SU-DHL-6 (cell line): ENCODE data around the gene BABAM1.

Source experiments
- H2AFZ ChIP-seq: fragments of 200-600 bp; sonication (generic); 2 replicates; pipeline ENCODE4 v1.6.1; 2014; ENCODE audit warnings: low read depth, mild to moderate bottlenecking, moderate library complexity, mixed read lengths, antibody characterized with exemption, low read length; ENCODE audit not compliant: severe bottlenecking
- H3F3A ChIP-seq: fragments of 200-600 bp; shearing (Covaris generic); 2 replicates; pipeline ENCODE4 v1.6.0; 2016; ENCODE audit warnings: antibody characterized with exemption, mild to moderate bottlenecking; ENCODE audit not compliant: insufficient read depth
- H3K27ac ChIP-seq: fragments of 200-600 bp; sonication (generic); 2 replicates; pipeline ENCODE4 v1.5.1; 2016; ENCODE audit warnings: low read depth, mild to moderate bottlenecking, low read length, moderate library complexity, mixed read lengths
- H3K27me3 ChIP-seq: fragments of 200-600 bp; sonication (generic), shearing (Covaris generic); 2 replicates; pipeline ENCODE4 v1.6.0; 2014; ENCODE audit warnings: mild to moderate bottlenecking, low read length
- H3K36me3 ChIP-seq: fragments of 200-600 bp; sonication (generic); 2 replicates; pipeline ENCODE4 v1.6.1; 2014; ENCODE audit warnings: mild to moderate bottlenecking, low read length, mixed read lengths
- H3K4me2 ChIP-seq: fragments of 300-600, 200-600 bp; shearing (Covaris generic), sonication (generic); 2 replicates; pipeline ENCODE4 v1.6.0; 2014; ENCODE audit warnings: low read length, low read depth, mild to moderate bottlenecking; ENCODE audit not compliant: poor library complexity, severe bottlenecking
- H3K4me3 ChIP-seq: fragments of 200-600 bp; sonication (generic); 2 replicates; pipeline ENCODE4 v1.5.1; 2014; ENCODE audit warnings: antibody characterized with exemption, low read length, mild to moderate bottlenecking, mixed read lengths; ENCODE audit not compliant: insufficient read depth, poor library complexity, severe bottlenecking
- H3K79me2 ChIP-seq: fragments of 200-600 bp; sonication (generic); 2 replicates; pipeline ENCODE4 v1.6.1; 2014; ENCODE audit warnings: mild to moderate bottlenecking, low read length, moderate library complexity; ENCODE audit not compliant: insufficient read depth
- H3K9ac ChIP-seq: fragments of 200-600 bp; sonication (generic); 2 replicates; pipeline ENCODE4 v1.7.0; 2014; ENCODE audit warnings: mild to moderate bottlenecking, low read length
- H3K9me2 ChIP-seq: fragments of 200-600 bp; sonication (generic); replicated peaks from 2 replicates; pipeline ENCODE4 v1.6.1; 2014; ENCODE audit warnings: low read length; ENCODE audit not compliant: insufficient read depth
- H3K9me3 ChIP-seq: fragments of 200-600 bp; sonication (generic); 2 replicates; pipeline ENCODE4 v1.6.1; 2014; ENCODE audit warnings: low read length, mixed read lengths; ENCODE audit not compliant: insufficient read depth
- H4K20me1 ChIP-seq: fragments of 200-600 bp; sonication (generic); 2 replicates; pipeline ENCODE4 v1.6.1; 2014; ENCODE audit warnings: low read depth, mild to moderate bottlenecking, antibody characterized with exemption, low read length, moderate library complexity, mixed read lengths
- CTCF ChIP-seq: fragments of 200-600 bp; sonication (generic); IDR thresholded peaks from one replicate; pipeline ENCODE4 v1.5.1; 2017; ENCODE audit warnings: antibody characterized with exemption, mild to moderate bottlenecking, low read length, moderate library complexity; ENCODE audit not compliant: insufficient read depth, poor library complexity, severe bottlenecking
- EZH2phosphoT487 ChIP-seq: fragments of 200-600 bp; sonication (generic), shearing (Covaris generic); conservative IDR thresholded peaks from 2 replicates; pipeline ENCODE4 v1.6.1; 2018; ENCODE audit warnings: mild to moderate bottlenecking, antibody characterized with exemption, low read length, moderate library complexity, mixed read lengths

BABAM1 gene

DNA sequence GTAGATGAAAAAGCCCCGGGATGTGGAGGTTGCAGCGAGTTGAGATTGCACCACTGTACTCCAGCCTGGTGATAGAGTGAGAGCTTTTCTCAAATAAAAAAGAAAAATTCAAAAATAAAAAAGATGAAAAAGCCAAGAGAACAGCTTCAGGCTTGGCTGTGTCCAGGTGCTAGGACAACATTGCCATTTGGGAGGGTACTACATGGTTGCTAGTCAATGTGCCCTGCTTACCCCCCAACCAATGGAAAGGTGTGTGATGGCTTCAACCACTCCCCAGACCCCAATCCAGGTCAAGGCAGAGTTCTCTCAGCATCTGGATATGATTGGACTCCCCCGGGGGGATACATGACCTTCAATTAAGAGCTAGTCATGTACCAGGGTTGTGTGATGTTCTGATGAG, 12.2 kb downstream of the BABAM1 start:
- H3K9ac ChIP-seq: no peak overlapping the region
- TF ChIP-seq EZH2phosphoT487 (no peak), CTCF (no peak)
- H3K27ac ChIP-seq: 0 out of 2 replicates have a peak overlapping the region, but pooled peaks have one; percentile 0
- H3K79me2 ChIP-seq: peaks cover 16% of the 10 kb centered on the region
- no peak overlapping the region for H2AFZ ChIP-seq
- H4K20me1 ChIP-seq: peaks cover 7% of the 10 kb centered on the region; the same call in 1 of the 2 replicates
- H3F3A ChIP-seq: peaks cover 17% of the 10 kb centered on the region
- no peaks in the 10 kb centered on the region for H3K9me3 ChIP-seq
- no peaks in the 10 kb centered on the region for H3K9me2 ChIP-seq
- peaks cover 12% of the 10 kb centered on the region for H3K36me3 ChIP-seq
- no peak overlapping the region for H3K4me2 ChIP-seq
- H3K27me3 ChIP-seq: no peaks in the 10 kb centered on the region
- no peak overlapping the region for H3K4me3 ChIP-seq

DNA sequence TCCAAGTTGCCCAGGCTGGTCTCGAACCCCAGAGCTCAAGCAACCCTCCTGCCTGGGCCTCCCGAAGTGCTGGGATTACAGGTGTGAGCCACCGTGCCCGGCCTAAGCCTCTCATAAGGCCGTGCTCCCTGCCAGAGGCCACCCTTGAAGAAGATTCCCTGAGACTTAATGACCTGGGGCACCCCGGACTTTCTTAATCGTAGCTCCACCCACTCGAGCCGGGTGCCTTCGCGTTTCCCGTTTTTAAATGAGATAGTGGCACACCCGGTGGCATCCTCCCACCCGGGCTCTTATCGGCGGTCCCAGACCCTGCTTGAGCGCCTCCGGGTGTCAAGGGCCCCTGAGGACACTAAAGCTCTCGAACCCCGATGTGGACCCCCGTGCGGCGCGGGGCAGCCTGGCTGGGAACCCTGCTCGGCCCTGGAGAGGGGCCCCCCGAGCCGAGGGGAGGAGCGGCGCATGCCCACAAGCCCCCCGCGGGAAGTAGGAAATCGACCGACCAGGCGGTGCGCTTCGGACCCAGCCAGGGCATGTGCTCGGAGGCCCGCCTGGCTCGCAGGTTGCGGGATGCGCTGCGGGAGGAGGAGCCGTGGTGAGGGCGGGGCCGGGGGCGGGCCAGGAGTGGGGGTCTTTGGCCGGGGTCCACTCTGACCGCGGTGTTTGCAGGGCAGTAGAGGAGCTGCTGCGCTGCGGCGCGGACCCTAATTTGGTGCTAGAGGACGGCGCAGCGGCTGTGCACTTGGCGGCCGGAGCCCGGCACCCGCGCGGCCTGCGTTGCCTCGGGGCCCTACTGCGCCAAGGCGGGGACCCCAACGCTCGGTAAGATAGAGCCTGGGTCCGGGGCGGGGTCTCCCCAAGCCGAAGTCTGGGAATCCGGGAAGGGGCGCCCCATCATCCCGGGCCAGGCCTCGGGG, 14.4 kb downstream of the BABAM1 start, which contains the start of gene ANKLE1:
ANKLE1 (plus strand) TSS at position 511 of the 914 bp plus-strand sequence; CDS start at position 531, 20 bp downstream.
- Histone ChIP-seq H3K27me3 (no peaks in the 10 kb centered on the region), H3F3A (peaks cover 17% of the 10 kb centered on the region), H3K9me3 (no peaks in the 10 kb centered on the region), H3K4me2 (peak within 1 kb of the TSS; percentile 68), H3K9me2 (no peaks in the 10 kb centered on the region), H3K79me2 (peaks cover 16% of the 10 kb centered on the region), H3K4me3 (peak within 1 kb of the TSS; percentile 75), H3K9ac (peak within 1 kb of the TSS; percentile 89), H4K20me1 (peaks cover 7% of the 10 kb centered on the region; the same call in 1 of the 2 replicates), H3K27ac (peak within 1 kb of the TSS; percentile 80), H2AFZ (peak within 1 kb of the TSS; percentile 70), H3K36me3 (peaks cover 20% of the 10 kb centered on the region)
- TF ChIP-seq CTCF: no peak
- TF ChIP-seq EZH2phosphoT487: no peak

DNA sequence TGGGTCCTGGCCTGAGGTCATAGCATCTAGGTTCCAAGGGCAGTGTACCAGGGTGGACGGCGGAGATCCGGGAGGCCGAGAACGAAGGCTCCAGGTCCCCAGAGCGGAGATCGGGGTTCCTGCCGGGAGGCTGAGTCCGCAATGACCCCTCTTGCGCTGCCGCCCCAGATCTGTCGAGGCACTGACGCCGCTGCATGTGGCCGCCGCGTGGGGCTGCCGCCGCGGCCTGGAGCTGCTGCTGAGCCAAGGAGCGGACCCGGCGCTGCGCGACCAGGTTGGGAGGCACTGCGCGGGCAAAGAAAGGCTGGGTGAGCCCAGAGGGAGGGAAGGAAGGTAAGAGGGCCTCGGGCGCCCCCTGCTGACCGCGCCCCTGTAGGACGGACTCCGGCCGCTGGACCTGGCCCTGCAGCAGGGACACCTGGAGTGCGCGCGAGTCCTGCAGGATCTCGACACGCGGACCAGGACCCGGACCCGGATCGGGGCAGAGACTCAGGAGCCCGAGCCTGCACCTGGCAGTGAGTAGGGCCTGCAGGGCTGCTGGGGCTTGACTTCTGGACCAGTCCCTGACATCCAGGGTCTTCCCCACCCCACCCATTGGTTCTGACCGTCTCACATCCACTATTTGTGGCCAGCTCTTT, 15.4 kb downstream of the BABAM1 start:
- Histone ChIP-seq H2AFZ (no peak overlapping the region), H3K27me3 (no peaks in the 10 kb centered on the region), H3F3A (peaks cover 21% of the 10 kb centered on the region), H3K36me3 (peaks cover 20% of the 10 kb centered on the region), H4K20me1 (peaks cover 7% of the 10 kb centered on the region; the same call in 1 of the 2 replicates), H3K79me2 (peaks cover 16% of the 10 kb centered on the region), H3K9me2 (no peaks in the 10 kb centered on the region), H3K4me2 (peak overlapping the region; percentile 68), H3K27ac (peak overlapping the region; percentile 80), H3K4me3 (peak overlapping the region; percentile 75), H3K9me3 (no peaks in the 10 kb centered on the region), H3K9ac (peak overlapping the region; percentile 89)
- TF ChIP-seq EZH2phosphoT487 (no peak), CTCF (peak; percentile 77)
